ENCODE measurements around the gene CABLES1.
"Not testable (repeated sequence)": the region's sequence is repeated elsewhere in the genome, so short reads cannot be mapped to it uniquely, and the experiment has no call there.

GRCh38 chr18:23091017-23091993 is 44.0 kb upstream of the CABLES1 start:
- TF ChIP-seq CTCF (tag by site-specific recombination; IDR thresholded peaks at IDR 0.05); ZNF248 (tag by site-specific recombination; IDR thresholded peaks at IDR 0.05); ZNF23 (tag by site-specific recombination; IDR thresholded peaks at IDR 0.05; ENCODE audit: borderline replicate concordance); REST (tag by site-specific recombination; IDR thresholded peaks at IDR 0.05); ATF2 (tag by site-specific recombination; IDR thresholded peaks at IDR 0.05; ENCODE audit: low read depth); ZNF24 (tag by site-specific recombination; IDR thresholded peaks at IDR 0.05); PRDM10 (tag by site-specific recombination; IDR thresholded peaks at IDR 0.05); ELK4 (IDR thresholded peaks at IDR 0.05; ENCODE audit: borderline replicate concordance, low read depth, low read length); ZBTB11 (tag by site-specific recombination; conservative IDR thresholded peaks at IDR 0.05; ENCODE audit: low read depth); YY1 (tag by site-specific recombination; IDR thresholded peaks at IDR 0.05); SP2 (tag by site-specific recombination; IDR thresholded peaks at IDR 0.05); ZSCAN4 (tag by site-specific recombination; IDR thresholded peaks at IDR 0.05): not testable (repeated sequence)
